CD4-positive, alpha-beta T cell treated with Interferon gamma for 1 hour (primary cell): ENCODE measurements around the gene DNAJC15.

ENCODE experiments used
- DNase-seq: peaks from one replicate; pipeline ENCODE4 v3.0.0-alpha.2; 2020

DNAJC15 gene

DNA sequence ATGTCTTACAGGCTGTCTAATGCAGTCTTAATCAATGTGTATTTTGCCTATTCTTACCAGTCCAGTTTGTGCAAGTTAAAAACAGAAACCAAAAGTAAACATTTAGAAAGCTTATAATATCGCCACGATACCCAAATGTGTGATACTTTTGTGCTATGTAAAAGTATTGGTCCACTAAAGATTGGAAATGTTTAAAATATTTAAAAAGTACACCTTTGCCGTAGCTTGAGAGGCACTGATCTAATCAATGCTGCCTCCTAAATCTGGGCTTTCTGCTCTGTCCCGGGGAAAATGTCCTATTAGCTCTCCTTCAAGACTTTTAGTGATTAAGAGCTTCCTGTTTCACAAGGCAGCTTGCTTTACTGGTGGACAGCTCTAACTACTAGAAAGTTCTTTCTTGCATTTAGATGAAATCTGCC lies 64.7 kb downstream of the DNAJC15 start:
- DNase-seq = no peak

- DNase-seq = no peak
These were observed 66.6 kb downstream of the DNAJC15 start for GRCh38 chr13:43089912-43090498.

- DNase-seq = no peak
These were observed 71.5 kb downstream of the DNAJC15 start for GRCh38 chr13:43094901-43095300.

DNA sequence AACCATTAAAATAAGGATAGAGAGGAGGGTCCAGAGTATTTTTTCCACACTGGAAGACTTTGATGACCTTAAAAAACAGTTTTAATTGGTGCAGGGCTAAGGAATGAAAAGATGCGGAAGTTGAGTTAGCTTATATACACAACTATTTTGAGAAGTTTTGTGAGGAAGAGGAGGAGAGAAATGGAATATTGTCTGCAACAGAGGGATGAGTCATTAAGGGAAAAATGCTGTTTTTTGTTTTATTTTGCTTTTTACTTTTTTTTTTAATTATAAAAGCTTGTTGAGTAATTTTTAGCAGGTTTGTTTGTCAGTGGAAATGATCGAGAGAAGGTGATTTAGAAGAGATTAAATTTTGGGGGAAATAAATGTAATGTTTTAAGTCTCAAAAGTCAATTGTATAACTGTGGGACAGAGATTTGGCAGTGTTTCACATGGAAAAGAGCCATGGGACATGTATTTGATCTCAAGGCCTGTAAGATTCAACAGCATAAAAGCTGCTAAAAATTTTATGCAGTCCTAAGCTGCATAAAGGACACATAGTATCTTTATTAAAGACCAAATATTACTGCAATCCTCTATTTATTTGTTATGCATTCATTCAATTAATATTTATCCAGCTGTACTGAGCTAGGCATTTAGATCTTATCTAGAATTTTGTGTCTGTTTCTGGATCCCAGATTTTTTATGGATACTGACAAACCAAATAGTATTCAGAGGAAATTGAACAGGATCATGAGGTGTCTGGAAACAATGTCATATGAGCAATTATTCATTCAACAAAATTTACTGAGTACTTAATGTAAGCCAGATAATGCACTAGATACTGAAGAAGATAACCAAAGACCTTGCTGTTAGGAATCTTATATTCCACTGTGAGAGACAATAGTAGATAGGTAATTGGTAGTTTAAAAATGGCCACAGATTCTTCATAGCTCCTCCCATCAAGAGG lies 72.7 kb downstream of the DNAJC15 start:
- no peak for DNase-seq

DNA sequence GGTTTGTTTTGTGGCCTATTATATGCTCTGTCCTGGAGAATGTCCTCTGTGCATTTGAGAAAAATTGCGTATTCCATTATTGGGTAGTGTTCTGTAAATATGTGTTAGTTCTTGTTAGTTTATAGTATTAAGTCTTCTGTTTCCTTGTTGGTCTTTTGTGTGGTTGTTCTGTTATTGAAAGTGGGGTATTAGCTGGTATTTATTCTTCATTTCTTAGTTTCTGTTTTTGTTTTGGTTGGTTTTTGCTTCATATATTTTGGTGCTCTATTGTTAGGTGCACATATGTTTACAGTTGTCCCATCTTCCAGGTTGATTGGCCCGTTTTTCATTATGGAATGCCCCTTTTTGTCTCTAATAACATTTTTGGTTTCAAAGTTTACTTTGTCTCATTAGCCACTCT lies 77.3 kb downstream of the DNAJC15 start:
- DNase-seq = no peak

GRCh38 chr13:43102304-43102703 lies 78.9 kb downstream of the DNAJC15 start:
- DNase-seq = no peak

DNA sequence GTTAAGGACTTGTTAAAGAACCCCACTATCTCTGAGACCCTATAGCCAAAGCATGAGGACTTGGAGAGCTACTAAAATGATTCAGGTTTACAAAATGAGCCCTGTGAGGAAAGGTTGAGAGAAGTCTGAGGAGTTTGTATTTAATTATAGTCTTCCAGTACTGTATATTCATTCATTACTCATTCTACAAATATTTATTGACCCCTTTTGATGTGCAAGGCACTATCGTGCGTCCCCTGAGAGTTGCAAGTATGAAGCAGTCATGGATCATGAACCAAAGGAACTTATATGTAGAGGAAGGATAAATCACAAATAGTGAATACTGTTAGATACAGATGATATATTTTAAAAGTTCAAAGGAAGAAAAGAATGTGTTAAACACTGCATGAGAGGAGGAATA lies 84.4 kb downstream of the DNAJC15 start:
- no peak for DNase-seq

DNA sequence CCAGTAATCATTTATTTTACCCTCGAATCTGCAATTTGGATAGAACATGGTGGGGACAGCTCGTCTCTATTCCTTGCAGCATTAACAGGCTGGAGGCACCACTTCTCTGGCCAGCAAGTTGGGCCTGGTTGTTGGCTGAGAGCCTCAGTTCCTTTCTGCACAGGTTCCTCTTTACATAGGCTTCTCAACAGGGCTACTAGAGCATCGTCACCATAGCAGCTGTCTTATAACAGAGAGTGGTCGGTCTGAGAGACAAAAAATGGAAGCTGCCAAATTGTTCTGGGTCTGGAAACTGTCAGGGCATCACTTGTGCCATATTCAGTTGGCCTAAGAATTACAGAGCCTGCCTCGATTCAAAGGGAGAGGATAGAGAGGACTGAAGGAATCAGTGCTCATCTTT lies 86.7 kb downstream of the DNAJC15 start:
- no peak for DNase-seq

GRCh38 chr13:43110658-43111057 lies 87.3 kb downstream of the DNAJC15 start:
- DNase-seq = no peak

DNA sequence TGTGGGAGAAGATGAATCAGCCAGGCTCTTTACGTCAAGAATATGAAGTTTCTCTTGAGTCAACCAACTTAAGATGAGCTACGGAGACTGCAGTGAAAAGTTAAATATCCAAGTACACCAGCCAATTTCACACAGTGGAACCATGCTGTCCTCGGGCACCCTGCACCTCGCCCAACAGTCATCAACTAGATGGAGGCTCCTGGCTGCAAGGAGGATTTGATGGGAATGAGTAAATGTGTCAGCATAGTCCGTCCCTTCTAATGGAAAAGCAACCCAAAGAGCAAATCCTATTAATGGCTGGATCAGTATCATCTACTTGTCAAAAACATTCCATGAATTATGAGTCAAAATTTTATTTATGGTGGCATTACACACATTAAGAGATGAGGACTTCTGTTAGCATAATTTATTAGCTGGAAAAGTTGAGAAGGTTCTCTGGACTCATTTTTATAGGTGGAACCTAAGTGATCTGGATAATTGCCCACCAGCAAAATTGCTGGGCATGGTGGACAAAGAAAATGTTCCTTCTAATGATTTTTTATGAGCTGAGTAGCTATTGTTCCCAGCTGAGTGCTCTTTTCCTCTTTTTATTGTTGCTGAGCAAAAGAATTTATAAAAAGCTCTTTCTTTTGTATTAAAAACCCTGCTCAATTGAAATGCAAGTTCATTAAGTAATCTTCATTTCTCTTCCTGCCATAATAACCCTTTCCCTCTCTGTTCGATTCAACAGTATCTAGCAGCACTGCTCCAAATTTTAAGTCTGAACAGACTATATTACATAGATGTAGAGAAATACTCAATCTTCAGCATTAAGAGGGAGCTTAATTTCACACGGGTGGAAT lies 88.4 kb downstream of the DNAJC15 start:
- no peak for DNase-seq

- DNase-seq = no peak
These were observed 90.2 kb downstream of the DNAJC15 start for GRCh38 chr13:43113603-43114002.

DNA sequence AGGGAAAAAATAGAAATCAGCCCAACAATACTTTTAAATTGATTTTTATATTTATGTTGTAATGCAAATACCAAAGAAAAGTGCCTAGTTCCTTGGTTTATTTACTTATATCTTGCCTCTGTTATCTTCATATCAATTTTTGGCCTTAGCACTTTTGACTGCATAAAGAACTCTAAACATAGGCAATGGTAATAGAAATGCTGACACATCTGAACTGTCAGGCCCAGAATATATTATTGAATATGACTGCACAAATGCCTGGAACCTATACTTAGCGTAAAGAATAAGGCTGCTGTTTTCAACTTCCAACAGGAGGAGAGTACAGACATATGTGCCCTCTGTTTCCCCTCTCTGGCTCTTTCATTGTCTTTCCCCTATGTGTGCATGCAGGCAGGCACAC lies 91.1 kb downstream of the DNAJC15 start:
- DNase-seq = no peak

DNA sequence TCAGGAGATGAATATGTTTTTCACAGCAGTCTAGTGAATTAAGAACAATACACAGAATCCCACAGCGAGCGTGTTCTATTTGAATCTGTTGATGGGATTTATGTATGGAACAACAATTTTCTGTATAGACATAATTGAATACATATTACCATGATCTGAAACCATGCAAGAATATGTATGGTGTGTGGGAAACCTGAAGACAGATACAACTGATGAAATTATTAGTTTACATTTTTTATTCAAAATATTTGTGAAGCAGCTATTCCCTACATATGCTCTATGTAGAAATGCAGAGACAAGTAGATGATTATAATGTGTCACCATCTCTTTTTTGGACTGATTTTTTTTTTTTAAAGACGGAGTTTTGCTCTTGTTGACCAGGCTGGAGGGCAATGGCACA lies 91.8 kb downstream of the DNAJC15 start:
- no peak for DNase-seq

DNA sequence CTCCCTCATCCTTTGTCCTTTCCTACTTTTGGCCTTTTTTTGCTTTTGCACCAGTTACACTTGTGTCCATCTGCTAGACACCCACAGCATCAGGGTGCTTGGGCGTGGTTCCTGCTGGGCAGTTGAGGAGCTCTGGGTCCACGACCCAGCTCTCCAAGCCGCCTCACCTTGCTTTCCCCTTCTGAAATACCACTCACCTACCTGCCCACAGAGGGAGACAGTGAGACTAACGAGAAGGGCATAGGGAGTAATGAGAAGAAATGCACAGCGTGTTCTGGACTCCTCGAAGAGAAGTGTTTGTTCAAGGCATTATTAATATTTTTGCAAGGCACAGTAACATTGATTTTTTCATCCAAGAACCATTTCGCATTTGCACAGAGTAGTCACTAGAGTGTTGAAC lies 92.9 kb downstream of the DNAJC15 start:
- no peak for DNase-seq

- no peak for DNase-seq
These were observed 95.1 kb downstream of the DNAJC15 start for GRCh38 chr13:43118521-43118920.

DNA sequence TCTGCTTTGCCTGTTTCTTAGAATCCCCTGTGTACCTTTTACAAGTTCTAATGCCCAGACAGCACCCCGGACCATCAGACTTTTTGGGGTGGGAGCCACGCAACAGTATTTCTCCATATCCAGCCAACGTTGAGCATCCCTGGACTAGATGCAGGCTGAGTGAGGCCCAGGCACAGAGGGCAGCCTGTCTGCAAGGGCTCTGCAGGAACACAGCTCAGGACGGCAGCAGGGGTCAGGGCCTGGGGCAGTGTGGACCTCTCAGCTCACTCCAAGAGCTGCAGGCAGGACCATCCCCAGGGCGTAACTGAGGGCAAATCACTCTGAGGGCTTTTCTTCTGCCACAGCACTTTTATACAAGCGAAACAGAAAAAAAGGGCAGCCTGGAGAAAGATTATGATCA lies 95.8 kb downstream of the DNAJC15 start:
- DNase-seq = no peak

DNA sequence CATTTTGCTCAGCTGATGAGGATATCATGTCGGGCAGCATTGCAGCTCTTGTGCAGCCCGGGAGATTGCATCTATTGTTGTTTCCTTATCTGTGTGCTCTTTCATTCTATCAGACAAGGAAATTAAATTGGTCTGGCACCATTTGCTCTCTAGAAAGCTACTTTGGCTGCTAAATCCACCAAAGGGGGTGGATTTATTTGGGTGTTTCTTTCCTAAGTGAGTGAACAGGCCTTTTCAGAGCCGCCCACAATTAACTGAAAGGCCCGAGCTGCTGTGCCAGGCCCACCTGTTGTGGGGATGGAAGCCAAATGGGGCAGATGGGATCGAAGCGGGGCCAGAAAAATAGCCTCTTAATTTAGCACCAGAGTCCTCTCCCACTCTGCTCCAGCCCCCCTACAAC lies 99.4 kb downstream of the DNAJC15 start:
- no peak for DNase-seq

GRCh38 chr13:43123856-43124255 lies 100.5 kb downstream of the DNAJC15 start:
- DNase-seq = no peak

- no peak for DNase-seq
These were observed 101.1 kb downstream of the DNAJC15 start for GRCh38 chr13:43124490-43124889.

GRCh38 chr13:43126420-43126819 lies 103.0 kb downstream of the DNAJC15 start:
- no peak for DNase-seq

- DNase-seq = no peak
These were observed 103.9 kb downstream of the DNAJC15 start for GRCh38 chr13:43127103-43127798.

DNA sequence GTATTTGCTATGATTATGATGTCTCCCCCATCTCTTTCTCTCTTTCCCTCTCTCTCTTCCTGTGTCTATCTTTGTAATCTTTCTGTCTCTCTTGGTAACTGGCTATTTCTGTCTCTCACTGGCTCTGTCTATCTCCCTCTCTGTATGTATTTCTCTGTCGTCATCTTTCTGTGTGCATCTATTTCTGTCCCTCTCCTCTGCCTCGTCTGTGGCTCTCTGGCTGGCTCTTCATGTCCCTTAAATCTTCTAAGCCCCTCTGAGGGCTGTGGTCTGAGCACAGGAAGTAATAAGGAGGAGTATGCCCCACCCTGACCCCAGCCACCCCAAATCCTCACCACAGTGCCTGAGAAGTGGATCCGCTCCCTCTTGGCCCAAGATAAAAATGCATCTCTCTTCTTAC lies 104.4 kb downstream of the DNAJC15 start:
- DNase-seq = no peak

DNA sequence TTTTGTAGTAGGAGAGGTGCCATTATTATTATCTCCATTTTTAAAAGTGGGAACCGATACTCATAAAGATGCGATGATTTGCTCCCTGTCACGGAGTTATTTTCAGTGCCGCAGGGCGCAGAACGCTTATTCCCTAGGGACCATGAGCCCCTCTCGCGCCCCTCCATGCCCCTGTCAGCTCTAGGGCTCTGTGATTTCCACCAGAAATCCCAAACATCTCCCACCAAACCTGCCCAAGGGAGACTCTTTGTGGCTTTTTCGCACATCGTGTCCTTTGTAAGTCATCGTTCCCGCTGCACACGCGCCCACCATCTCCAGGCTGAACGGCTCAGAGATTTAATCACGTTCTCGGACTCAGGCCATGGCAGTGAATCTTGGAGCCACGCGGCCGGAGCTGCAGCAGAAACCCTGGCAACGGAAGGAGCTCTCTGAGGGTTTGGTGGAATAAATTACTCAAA lies 105.1 kb downstream of the DNAJC15 start:
- DNase-seq = no peak
